Activated CD8-positive, alpha-beta memory T cell treated with anti-CD3 and anti-CD28 coated beads, Interleukin-2, amount 50 U/mL, for 1 hour (primary cell): ENCODE data around the gene IL17REL.
"Not testable (repeated sequence)": the region's sequence is repeated elsewhere in the genome, so short reads cannot be mapped to it uniquely, and the experiment has no call there.

Experiments used
- DNase-seq: peaks from one replicate; pipeline ENCODE4 v3.0.0-alpha.2; 2020; ENCODE audit errors: extremely low read depth

The IL17REL gene

GRCh38 chr22:49945042-49945794 lies 67.3 kb downstream of the IL17REL start:
- not testable (repeated sequence) for DNase-seq
